ENCODE data around the gene SH3RF3. TPM values are rescaled to one million over a fixed set of nuclear protein-coding genes. Genes with fewer than 3 reads are reported as not detected.
"Not testable (repeated sequence)": the region's sequence is repeated elsewhere in the genome, so short reads cannot be mapped to it uniquely, and the experiment has no call there.

The SH3RF3 gene
- 16.3 TPM for polyA plus RNA-seq (2013, experiment 1 of 2; ENCODE audit: insufficient read length)
- polyA plus RNA-seq (2013, experiment 2 of 2; ENCODE audit: insufficient read length), result 12.2 TPM

DNA sequence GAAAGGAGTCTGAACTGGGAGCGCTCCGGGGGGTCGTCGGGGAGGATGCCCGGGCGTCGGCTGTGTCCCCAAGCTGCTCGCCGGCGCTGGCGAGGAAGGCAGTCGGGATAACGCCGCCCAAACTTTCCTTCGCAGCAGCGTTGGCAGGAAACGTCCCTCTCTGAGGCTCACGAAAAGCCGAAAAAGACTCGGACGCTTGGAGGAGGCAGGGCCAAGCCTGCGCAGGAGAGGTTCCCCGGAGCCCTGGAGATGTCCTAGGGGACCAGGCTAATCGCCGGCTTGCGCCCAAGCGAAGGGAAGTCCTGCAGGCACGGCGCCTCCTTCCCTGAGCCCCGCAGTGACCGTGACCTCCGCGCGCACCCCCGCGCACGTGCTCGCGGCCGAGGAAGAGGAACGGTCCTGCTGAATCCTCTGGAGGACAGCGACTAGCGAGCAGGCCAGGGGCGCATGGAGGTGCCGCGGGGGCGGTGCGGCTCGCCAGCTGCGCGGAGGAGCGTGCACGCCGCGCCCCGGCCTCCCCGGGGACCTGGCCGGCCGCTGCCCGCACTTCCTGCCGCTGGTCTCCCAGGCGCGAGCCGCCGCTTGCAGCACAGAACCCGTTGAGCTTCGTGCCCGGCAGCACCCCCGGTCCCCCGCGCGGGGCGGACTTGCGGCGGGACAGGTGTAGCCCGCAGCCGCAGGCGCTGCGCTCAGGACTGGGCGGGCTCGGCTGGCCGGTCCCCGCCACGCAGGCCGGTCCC is at the start of gene SH3RF3:
Gene SH3RF3 (plus strand): TSS at position 590 of the 740 bp plus-strand sequence.
- DNase-seq, result peak; percentile 65

DNA sequence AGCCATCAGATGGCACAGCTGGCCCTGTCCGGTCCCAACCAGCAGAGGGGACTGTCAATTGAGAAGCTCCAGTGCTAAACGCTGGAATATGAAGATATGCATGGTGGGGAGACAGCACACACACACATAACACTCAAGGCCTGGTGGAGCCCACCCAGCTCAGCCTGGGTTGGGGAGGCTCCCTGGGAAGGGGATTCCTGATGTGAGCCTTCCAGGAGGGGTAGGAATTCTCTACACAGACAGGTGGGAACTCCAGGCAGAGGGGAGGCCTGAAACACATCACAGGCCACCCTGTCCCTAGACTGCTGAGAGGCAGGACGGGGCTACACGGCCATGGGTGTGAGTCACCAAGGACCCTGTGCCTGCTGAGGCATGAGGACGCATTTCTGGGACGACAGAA is 49.4 kb upstream of the SH3RF3 start:
- DNase-seq, result no peak

DNA sequence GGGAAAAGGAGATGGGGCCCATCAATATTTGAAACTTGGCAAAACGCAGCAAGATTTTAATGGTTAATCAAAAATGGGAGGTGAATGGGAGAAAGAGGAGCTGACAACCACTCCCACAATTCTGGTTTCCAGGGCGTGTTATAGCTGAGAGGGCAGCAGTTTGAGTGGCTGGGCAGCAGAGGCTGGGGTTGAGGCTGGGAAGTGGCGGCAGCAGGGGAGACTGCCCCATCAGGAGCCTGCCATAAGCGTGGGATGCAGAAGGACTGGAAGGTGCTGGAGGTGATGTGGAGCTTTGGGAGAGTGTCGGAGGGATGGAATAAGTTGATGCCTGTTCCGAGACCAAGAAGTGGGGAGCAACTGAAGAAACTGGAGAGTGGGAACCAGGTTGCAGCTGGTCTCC is 48.9 kb upstream of the SH3RF3 start:
- DNase-seq, result no peak

DNA sequence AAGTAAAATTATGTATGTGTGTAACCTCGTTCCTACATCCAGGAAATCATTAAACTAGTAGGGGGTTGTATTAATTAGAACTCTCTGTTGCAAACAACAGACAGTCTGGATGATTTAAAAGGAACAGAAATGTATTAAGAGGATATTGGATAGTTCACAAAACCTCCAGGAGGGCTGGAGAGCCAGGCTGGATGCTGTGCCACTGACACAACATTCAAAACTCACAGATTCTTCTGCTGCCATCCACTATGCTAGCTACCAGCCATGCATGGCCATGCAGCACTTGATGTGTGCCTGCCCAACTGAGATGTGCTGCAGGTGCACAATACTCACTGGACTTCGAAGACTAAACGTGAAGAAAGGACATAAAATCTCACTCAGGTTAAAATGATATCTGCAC is 48.2 kb upstream of the SH3RF3 start:
- DNase-seq, result no peak

DNA sequence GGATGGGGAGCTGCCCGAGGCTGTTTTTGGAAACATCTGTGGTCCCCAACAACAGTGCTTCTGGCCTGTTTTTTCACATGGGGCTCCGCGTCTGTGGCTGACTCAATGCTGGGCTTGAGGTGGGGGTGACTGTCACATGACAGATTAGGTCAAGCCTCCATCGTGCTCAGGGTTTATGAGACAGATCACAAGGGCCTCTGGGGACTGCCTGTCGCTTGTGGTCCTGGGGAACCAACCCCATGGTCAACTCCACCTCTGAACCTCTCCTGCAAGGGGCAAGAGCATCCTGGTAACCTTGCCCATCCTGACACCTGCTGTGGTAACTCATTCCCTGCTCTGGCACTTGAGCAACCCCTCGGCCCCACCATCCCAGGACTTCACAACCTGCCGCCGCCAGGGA is 47.6 kb upstream of the SH3RF3 start:
- DNase-seq, result no peak

DNA sequence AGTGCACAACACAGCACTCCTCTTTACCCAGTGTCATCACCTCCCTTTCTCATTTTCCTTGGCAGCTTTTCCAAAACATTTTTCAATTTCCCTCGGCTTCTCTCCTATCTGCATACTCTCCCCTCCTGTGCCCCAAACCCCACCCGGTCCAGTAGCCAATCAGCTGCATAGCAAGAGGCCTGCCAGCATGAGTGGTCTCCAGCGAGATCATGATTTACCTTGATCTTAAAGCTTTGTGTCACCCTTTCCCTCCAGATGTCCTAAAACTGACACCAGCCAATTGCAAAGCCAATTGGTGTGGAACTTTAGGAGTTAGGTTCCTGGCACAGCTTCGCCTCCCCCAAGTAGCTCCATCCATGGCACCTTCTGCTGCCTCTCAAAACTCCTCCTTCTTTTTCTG is 45.2 kb upstream of the SH3RF3 start:
- no peak for DNase-seq

DNA sequence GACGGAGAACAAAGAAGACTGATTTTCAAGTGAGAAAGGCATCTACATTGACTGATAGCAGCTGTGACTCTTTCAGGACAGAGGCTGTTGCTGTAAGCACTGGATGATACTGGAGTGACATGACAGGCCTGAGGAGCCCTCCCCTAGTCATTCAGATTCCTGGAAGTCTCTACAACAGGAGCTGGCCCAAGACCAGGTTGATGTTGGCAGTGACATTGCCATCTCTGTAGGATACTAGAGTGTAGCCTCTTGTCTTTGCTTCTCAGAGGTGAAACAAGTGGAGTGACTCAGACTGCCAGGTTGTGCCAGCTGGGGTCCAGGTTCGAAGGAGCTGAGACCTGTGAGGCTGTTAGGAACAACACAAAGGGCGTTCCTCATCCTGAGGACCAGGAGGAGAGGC is 44.7 kb upstream of the SH3RF3 start:
- DNase-seq, result no peak

DNA sequence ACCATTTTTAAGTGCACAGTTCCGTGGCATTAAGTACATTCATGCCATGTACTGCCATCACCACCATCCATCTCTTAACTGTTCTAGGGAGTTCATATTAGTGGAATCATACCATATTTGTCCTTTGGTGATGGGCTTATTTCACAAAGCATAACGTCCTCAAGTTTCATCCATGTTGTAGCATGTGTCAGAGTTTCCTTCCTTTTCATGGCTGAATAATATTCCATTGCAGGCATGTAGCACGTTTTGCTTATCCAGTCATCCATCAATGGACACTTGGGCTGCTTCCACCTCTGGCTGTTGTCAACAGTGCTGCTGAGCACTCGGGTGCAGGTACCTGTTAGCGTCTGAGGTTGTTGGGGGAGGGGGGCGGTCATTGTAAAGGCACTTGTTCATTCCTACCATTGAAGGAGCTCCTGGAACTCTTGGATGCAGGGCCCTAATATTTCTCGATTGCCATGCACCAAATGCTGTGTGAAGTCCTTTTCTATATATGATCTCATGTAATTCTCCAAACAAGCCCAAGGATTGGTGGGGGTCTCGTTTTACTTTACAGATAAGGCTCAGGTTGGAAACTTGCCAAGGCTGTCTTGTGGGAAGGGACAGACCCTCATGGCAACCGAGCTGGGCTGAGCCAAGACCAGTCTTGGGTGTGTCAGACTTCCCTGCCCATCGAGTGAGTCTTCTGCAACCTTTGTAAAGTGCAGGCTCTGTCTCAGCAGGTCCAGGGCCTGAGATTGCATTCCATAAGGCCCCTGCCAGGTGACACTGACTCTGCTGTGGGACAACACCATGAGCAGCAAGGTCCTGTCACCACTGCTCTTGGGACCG is 42.9 kb upstream of the SH3RF3 start:
- DNase-seq, result no peak

DNA sequence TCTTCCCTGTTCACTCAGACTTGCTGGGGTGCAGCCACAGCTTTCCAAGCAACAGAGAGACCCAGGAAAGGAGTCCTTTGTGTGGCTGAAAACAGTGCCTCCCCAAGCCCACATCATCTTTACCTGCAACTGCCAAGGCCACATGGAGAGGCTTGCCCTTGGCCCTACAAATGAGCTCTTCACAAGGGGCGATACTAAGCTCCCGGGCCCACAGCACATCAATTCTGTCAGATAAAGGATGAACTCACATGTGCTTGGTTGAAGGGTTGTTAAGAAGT is 42.3 kb upstream of the SH3RF3 start:
- no peak for DNase-seq

DNA sequence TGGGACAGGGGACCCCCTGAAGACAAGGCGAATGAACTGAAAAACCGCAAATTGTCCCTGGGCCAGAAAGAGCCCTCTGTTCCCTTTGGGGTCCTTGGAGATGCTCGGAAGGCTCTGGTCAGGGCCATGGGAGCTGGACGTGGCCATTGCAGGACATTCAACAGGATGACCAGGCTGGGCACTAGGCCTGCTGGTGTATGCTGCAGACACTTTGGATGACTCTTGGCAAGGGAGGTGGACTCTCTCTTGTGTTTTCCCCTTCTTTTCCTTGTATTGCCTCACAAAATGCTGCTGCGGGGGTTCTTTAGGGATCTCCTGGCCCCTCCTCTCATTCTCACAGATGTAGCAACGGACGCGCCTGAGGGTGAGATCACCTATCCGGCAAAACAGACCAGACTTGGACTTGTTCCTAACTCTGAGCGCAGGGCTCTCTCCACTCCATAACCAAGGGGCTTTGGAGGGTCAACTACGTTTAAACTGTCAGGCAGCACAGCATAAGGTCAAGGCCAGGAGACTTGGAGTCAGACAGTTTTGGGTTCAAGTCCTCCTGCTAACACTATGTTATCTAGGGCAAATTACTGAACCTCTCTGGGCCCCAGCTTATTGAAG is 41.8 kb upstream of the SH3RF3 start:
- DNase-seq, result no peak

DNA sequence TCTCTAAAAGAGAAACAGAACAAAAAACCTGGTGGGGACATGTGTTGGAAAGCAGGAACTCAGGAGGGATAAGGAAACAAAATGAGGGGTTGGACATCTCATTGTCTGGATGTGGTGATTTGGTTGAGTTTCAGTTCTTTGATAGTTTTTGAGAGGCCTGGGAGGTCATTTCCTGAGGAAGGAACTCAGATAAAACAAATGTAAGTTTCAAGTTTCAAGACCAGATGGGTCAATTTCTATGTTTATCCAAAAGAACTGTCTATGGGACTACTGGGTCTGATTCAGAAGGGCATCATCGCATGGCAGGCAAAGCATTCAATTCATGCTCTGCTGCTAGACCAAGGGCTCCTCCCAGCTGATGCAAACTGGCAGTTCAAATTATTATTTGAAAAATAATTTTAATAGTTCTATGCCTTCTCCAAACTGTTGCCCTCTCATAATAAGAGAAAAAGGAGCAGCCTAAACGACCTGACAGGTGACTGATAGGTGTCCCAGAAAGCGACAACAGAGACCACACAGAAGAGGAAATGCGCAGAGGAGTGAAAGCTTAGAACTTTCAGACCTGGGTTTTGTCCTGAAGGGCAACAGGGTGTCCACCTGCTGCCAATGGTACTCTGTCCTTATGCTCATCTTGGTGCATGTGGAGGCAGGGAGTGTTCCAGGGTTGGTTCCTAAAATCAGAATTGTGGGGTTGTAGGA is 39.3 kb upstream of the SH3RF3 start:
- peak; percentile 25 for DNase-seq

DNA sequence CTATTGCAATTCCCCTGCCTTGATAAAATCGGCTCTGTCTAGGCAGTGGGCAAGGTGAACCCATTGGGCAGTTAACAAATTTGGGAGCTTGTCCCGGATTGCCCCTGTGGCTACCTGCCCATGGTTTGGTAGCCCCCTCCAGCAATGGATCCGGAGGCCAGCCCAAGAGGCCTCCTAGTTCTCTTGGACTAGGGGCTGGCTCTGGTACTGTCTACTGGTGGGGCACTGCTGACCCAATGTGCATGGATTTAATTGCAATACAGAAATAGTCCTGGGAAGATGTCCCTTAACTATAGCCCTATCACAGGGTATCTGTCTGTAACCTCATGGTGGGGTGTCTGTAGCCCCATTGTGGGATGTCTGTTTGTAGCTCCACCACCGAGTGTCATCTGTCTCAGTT is 37.5 kb upstream of the SH3RF3 start:
- no peak for DNase-seq

DNA sequence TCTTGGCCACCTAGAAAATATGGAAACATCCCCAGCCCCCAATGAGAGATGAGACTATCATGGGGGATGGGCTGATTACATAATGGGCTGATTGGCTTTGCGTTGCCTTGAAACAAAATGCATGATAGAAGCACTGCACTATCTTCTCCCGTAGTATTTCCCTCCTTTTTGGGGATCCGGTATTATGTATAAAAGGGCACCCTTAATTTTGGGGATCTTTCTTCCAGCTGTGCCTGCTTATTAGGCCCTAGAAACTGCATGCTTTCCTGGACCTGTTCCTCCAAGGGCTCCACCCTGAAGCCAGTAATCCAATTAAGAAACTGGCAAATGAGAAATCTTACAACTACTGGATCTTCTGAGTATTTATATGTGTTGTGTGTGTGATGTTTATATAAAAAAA is 34.9 kb upstream of the SH3RF3 start:
- no peak for DNase-seq

DNA sequence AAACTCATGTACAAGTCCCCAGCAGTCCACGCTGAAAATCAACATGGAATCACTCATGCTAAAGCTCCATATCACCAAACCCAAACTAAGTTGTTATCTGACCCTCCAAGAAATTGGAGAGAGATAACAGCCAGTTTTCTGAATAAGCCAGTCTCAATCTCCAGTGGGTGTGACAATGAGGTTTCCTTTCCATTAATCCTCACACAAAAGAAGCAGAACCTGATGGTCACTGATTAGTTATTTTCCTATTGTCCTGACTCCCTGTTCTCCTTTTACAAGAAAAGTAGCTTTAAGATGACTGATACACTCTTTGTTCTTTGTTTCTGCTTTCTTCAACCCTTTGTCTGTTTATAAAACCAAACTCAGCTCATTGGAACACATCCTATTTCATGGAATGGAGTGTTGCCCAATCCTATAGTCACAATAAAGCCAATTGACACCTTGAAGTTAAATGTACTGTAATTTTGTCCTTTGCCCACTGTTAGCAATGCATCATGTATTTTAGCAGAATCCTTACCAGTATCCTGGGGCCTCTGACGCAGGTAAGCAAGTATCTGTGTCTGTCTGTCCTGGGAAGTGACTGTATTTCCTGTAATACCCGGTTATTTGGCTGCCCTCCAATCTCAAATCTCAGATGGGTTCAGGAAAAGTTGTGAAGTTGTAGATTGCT is 30.6 kb upstream of the SH3RF3 start:
- DNase-seq, result no peak

DNA sequence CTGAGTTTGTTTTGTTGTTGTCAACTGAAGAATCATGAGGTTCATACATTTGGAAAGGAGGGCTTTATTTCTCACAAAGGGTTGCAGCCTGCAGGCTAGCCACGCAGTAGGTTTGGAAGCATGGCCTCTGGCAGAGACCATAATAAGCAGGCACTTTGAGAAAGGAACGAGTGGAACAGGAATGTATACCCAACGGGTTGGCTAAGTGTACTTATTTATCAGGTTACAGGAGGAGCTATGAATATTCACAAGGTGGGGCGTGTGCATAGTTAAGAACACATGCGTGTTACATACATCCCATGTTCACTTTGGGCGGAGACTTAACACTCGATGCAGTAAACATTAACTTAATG is 30.1 kb upstream of the SH3RF3 start:
- DNase-seq, result no peak

DNA sequence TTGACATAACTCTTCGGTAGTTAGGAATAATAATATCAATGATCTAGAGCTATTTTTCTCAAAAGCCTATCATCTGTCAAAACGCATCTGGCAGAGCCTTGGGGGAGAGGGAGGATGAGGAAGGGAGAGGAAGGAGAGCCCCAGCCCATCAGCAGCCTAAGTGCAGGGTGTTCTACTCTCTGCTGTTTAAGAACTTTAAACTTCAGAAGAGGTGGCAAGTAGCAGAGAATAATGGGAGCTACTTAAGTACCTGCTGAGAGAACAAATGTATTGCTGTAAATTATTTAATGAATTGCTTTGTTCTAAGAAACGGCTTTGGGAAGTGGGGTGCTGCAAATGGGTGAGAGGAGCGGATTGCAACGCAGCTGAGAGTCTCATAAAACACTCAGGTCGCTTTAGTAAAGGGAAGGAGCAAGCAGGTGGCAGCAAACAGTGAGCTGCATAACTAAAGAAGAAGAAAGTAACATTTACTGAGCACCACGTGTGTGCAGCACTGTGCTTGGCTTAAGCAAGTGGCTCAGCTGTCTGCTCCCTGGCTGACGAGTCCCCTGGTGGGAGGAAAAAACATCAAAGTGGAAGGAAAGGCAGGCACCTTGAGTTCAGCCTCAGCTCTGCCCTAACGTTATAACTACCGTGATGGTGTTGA is 26.3 kb upstream of the SH3RF3 start:
- no peak for DNase-seq

DNA sequence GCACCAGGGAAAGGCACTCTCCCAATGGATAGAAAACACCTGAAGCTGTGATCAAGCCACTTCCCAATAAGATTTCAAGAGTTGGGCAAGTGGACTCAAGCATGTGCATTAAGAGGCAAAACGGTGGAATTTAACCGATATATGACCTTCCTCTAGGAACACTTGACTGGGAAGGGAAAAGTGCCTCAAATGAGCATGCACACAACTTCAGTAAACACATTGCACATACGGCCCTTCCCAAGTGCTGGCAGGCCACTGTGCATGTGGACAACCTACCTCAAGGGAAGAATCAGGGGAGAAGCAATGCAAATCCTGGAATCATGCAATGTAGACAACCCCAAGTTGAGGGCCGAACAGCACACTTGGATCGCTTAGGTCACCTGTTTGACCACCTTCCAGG is 23.9 kb upstream of the SH3RF3 start:
- no peak for DNase-seq

DNA sequence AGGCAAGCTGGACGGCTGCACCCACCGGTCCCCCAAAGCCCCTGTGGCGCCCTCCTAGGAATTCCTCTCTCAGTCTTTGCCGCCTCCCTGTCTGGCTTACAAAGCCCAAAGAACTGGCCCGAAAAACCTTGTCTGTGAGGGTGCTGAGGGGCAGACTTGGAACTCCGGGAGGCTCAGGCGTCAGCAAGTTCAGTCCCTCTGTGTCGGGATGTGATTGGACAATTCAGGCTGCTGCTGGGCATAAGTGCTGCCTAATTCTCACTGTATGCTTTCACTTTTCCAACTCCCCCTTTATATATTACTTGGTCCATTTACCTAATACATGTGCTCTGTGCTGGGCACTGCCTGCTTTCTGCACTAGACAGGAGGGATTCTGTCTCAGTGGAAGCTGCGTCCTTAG is 20.3 kb upstream of the SH3RF3 start:
- DNase-seq, result no peak

DNA sequence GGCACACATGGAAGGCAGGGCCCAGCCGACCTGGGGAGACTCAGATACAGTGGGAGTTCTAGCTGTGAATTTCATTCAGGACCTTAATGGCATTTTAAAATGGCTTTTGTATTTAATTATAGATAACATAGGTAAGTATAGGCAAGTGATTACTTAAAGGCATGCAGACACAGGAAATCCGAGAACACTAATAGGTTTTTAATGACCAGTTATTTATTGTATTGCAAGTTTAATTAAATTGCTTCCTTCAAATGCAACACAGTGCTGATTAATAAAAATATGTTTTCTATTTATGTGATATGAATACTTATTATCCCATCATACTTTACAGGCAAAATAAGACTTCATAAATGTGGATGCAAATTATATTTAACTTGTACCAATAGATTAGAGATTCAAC is 19.7 kb upstream of the SH3RF3 start:
- no peak for DNase-seq

DNA sequence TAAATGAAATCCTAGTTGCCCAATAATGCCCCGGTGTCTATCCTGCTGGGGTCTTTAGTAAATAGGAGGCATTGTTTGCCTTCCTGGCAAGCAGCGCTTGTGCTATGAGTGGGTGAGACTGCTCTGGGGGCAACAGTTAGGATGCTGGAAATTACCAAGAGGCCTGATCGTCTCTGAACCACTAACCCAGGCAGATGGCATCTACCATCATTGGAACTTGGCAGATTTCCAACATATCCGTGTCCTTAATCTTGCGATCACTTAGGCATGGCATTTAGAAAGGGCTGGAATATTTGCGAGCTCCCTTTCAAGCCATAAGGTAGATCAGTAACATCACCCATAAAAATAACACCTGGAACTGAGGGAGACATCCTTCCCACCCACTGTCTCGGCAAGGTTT is 18.8 kb upstream of the SH3RF3 start:
- no peak for DNase-seq

DNA sequence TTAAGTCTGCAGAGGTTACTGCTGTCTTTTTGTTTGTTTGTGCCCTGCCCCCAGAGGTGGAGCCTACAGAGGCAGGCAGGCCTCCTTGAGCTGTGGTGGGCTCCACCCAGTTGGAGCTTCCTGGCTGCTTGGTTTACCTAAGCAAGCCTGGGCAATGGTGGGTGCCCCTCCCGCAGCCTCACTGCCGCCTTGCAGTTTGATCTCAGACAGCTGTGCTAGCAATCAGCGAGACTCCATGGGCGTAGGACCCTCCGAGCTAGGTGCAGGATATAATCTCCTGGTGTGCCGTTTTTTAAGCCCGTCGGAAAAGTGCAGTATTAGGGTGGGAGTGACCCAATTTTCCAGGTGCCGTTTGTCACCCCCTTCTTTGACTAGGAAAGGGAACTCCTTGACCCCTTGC is 11.8 kb upstream of the SH3RF3 start:
- not testable (repeated sequence) for DNase-seq

DNA sequence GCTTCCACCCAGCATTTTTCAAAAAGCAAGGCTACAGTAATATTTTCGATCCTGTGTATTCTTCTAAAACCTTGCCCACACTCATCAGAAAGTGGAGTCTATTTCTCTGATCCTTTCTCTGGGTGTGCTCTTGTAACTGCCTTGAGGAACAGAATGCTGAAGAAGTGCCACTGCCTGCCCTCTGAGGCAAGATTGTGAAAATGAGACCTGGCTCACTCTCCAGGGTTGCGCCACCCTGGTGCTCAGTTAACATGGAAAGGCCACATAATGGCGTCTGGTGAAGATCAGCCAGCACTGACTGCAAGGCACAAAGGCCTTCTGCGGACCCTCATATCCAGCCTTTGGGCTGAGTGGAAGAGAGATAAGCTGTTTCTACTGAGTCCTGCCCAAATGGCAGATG is 11.2 kb upstream of the SH3RF3 start:
- no peak for DNase-seq
